DMS153 (cell line): ENCODE results near the gene MAG.

ENCODE experiments used
- DNase-seq: peaks from one replicate; lab custom pipeline; 2025; lab: John Stamatoyannopoulos, UW

Gene MAG

DNA sequence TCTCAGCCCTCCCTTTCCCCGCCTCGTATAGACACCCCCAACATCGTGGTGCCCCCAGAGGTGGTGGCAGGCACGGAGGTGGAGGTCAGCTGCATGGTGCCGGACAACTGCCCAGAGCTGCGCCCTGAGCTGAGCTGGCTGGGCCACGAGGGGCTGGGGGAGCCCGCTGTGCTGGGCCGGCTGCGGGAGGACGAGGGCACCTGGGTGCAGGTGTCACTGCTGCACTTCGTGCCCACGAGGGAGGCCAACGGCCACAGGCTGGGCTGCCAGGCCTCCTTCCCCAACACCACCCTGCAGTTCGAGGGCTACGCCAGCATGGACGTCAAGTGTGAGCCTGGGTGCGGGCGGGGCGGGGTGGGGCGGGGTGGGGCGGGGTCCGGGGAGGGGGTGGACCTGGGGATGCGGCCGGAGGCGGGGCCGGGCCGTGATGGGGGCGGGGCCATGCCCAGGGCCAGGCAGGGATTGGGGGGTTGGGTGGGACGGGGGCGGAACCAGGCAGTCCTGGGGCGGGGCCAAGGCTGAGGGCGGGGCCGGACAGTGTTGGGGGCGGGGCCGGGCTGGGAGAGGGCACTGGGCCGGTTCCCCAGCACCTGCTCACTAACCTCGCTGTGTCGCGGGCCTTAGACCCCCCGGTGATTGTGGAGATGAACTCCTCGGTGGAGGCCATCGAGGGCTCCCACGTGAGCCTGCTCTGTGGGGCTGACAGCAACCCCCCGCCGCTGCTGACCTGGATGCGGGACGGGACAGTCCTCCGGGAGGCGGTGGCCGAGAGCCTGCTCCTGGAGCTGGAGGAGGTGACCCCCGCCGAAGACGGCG, 7.8 kb downstream of the MAG start:
- DNase-seq = no peak

DNA sequence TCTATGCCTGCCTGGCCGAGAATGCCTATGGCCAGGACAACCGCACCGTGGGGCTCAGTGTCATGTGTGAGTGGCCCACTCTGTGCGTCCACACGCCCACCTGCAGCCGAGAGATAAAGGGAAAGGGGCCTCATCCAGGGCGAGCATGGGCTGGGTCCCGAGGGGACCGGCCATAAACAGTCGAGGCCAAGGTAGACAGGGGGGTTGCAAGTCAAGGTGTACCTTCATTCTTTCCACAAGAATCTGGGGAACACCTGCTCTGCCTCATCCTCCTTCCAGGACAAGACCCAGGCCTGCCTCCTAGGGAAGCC, 8.3 kb downstream of the MAG start:
- no peak for DNase-seq

GRCh38 chr19:35301961-35302360, 10.0 kb downstream of the MAG start:
- no peak for DNase-seq

DNA sequence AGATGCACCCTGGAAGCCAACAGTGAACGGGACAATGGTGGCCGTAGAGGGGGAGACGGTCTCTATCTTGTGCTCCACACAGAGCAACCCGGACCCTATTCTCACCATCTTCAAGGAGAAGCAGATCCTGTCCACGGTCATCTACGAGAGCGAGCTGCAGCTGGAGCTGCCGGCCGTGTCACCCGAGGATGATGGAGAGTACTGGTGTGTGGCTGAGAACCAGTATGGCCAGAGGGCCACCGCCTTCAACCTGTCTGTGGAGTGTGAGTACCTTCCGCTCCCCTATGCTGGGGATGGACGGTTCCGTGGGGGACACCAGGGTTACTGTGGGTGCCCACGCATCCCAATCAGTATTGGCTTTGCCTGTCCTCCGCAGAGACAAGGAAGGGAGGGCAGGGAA, 10.5 kb downstream of the MAG start:
- DNase-seq = no peak

GRCh38 chr19:35303357-35303915, 11.5 kb downstream of the MAG start:
- DNase-seq = no peak

DNA sequence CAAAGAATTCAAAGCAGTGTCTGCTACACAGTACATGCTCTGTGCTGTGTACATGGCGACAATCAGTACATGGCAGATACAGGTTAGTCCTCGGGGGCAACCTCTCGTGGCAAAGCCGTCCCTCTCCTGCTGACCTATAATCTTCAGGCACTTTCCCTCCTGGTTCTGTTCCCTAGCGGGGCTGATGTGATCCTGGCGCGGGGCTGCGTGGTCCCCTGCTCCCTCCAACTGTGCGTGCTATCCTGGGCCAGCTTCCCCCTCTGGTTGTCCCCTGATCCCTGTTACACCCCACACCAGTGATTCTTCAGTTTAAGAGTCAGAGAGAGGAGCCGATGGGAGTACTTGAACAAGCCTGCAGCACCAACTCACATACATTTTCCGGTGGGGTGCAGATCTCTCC, 12.1 kb downstream of the MAG start:
- DNase-seq = no peak

DNA sequence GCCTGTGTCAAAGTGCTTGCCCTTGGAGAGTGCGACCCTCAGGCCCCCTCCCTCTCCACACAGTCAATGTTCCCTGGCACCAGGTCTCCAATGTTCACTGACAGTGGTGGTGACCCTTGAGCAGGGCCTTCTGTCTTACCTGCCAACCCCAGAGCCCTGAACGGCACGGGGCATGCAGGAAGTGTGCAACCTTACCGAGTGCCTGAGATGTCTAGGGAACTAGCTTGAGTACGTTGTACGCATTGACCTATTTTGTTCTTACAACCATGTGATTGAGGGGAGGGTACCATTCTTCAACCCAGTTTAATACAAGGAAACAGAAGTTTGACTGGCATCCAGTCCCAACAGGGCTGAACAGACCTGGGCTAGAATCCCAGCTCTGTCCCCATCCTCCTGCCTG, 13.2 kb downstream of the MAG start:
- no peak for DNase-seq

GRCh38 chr19:35306473-35307246, 14.7 kb downstream of the MAG start:
- no peak for DNase-seq

- DNase-seq = no peak
Measured at GRCh38 chr19:35307931-35308330, 16.0 kb downstream of the MAG start.

DNA sequence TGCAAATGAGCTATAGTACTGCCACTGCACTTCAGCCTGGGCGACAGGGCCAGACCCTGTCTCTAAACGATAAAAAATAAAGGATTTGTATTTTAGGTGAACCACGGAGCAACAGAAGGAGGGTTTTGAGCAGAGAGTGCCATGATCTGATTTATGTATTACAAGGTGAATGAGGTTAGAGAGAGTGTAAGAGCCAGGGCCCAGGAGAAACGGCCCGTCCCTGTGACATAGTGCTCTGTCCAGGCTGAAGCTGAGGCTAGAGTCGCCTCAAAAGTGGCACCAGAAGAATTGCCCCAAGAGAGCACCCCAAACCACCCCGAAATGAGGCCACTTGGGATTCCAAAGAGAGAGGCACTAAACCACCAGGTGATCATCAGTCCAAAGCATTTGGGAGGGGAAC, 16.9 kb downstream of the MAG start:
- no peak for DNase-seq

DNA sequence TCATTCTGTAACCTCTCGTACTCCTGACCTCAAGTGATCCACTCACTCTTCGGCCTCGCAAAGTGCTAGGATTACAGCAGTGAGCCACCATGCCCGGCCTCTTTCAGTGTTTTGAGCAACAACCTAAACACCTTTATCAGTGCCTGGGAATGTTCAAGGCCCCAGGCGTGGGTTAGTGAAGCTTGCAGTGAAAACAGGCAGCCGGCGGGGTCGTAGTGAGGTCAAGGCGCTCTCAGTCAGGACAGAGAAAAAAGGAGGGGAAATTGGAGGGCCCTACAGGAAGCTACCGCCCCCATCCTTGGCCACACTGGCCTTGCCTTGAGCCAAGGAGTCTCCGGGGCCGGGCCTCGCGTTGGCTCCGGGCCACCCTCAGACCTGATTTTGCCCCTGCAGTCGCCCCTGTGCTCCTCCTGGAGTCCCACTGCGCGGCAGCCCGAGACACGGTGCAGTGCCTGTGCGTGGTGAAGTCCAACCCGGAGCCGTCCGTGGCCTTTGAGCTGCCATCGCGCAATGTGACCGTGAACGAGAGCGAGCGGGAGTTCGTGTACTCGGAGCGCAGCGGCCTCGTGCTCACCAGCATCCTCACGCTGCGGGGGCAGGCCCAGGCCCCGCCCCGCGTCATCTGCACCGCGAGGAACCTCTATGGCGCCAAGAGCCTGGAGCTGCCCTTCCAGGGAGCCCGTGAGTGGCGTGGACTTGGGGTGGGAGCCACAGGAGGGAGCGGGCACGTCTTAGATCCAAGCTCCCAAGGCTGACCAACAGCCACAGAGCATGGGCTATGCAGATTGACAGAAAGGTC, 17.7 kb downstream of the MAG start:
- DNase-seq = no peak

DNA sequence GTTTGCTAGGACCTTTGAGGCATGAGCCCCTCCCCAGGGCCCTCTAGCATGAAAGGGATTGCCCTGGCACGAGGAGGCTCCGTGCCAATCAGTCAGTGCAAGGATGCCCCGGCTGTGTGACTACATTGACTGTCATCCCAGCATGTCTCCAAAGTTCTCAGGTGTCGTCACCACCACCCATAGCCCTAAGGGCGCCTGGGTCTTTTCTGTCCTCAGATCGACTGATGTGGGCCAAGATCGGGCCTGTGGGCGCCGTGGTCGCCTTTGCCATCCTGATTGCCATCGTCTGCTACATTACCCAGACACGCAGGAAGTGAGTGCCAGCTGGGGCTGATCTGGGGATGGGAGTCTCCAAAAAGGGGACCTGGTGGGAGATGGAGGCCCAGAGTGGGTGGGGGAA, 18.4 kb downstream of the MAG start:
- DNase-seq = no peak

- no peak for DNase-seq
Measured at GRCh38 chr19:35310811-35311465, 19.0 kb downstream of the MAG start.

DNA sequence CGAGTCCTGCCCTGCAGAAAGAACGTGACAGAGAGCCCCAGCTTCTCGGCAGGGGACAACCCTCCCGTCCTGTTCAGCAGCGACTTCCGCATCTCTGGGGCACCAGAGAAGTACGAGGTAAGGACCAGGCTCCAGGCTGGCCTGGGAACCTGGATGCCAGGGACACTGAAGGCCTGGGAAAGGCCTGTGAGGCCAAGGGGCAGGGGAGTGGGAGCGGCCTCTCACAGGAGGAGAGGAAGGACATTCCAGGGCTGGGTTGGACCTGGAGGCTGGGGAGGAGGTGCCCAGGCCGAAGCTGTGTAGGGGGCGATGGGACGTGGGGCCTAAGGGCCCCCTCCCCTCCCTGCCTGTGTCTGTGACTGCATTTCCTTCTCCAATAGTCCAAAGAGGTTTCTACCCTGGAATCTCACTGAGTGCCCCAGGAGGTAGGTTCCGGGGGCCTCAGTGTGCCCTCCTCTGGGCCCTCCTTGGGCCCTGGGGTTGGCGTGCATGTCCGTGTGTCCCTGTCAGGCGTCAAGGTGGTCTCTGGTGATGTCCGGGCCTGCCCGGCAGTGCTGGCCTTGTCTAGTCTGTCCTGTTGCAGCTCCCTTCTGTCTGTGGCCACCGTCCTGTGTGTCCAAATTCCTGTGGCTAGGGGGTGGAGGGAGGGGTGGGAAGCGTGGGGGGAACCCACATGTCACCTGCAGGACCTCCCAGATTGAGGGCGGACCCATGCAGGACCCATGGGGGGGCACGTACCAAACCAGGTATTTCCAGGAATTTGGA, 20.1 kb downstream of the MAG start:
- no peak for DNase-seq

DNA sequence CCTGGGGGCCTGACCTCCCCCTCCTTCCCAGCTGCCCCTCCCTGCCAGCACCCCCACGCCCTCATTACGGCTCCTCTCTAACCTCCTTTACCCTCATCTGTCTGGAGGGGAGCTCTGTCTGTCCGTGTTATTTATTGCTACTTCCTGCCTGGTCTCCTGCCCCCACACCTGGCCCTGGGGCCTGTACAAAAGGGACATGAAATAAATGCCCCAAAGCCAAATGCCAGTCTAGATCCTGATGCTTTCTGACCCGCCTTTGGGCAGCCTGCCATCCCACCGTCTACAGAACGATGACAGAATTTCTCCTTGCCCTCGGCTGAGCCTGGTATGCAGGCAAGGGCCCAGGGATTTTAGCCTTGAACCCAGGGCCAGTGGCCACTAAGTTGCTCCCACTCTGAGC, 21.6 kb downstream of the MAG start:
- DNase-seq = no peak

DNA sequence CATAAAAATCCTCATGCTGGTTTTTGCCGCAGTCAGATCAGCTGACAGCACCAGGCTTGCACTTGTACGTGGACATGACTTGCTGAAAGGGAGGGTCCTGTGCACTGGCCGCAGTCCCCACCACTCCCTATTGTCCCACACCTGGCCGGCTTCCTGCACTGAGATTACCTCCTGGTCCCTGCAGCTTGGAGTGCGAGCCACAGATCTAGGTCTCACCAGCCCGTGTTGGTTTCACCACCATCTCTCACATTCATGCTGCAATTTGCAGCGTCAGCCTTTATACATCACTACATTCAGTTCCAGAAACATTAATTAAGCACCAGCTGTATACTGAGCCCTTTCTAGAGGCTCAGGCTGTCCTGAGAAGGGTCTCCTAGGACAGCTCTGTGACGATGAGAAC, 22.1 kb downstream of the MAG start:
- DNase-seq = no peak

- DNase-seq = no peak
Measured at GRCh38 chr19:35314858-35315470, 23.0 kb downstream of the MAG start.

GRCh38 chr19:35315883-35316282, 23.9 kb downstream of the MAG start:
- no peak for DNase-seq

DNA sequence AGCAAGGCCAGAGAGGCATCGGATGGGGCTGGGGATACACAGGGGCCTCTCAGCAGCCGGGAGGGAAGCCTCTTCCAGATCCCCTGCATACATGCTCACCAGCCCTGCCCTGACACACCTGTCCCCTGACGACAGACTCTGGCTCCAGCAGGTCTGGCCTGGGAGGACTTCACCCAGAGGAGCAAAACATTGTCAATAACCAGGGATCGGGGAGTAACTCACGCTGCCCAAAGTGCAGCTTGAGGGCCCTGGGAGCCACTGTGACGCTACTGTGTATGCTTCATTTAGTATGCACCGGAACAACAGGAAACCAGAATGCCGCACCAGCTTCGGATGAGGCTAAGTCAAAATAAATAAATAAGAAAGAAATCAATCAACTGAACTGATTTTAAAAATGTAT, 24.6 kb downstream of the MAG start:
- DNase-seq = no peak

DNA sequence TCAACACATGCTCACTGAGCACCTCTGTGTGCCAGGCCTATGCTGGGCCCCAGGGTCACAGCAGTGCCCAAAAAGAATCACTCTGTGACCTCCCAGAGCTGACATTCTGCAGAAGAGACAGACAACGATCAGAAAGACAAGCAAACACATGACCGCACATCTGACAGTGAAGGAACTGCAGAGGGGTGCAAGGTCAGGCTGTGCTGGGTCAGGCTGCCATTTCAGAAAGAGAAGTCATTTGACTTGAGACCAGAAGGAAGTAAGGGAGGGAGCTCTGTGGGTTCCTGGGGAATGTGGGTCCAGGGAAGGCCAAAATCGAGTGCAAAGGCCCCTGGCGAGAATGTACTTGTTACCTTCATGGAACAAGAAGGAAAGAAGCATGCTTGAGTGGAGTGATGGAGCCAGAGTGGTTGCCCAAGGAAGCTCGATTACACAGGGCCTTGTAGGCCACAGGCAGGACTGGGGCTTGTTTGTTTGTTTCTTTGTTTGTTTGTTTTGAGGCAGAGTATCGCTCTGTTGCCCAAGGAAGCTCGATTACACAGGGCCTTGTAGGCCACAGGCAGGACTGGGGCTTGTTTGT, 25.6 kb downstream of the MAG start:
- no peak for DNase-seq
